ENCODE measurements around the gene PTPRT.

The PTPRT gene

GRCh38 chr20:42516692-42517091 lies 673.0 kb downstream of the PTPRT start:
- CTCF ChIA-PET: no interaction called here
- no peak for TF ChIP-seq CTCF (IDR thresholded peaks at IDR 0.05; ENCODE audit: control extremely low read depth, extremely low read depth, low read depth, missing control alignments)
- POLR2A ChIA-PET: no interaction called here
- DNase-seq (ENCODE audit: extremely low spot score): no peak

- CTCF ChIA-PET: no interaction called here
- POLR2A ChIA-PET: no interaction called here
- no peak for TF ChIP-seq CTCF (IDR thresholded peaks at IDR 0.05; ENCODE audit: control extremely low read depth, extremely low read depth, low read depth, missing control alignments)
- DNase-seq (ENCODE audit: extremely low spot score): no peak
Observed at GRCh38 chr20:42510686-42511085, 679.0 kb downstream of the PTPRT start.

GRCh38 chr20:42507874-42508273 lies 681.8 kb downstream of the PTPRT start:
- no peak for DNase-seq (ENCODE audit: extremely low spot score)
- CTCF ChIA-PET: interaction anchor here (0.7 kb wide), 1 partner anchor 13 kb away, joined by 3 read pairs; no protein-coding TSS in a partner anchor
- TF ChIP-seq CTCF (IDR thresholded peaks at IDR 0.05; ENCODE audit: control extremely low read depth, extremely low read depth, low read depth, missing control alignments): no peak
- POLR2A ChIA-PET: no interaction called here

- DNase-seq (ENCODE audit: extremely low spot score): no peak
- TF ChIP-seq CTCF (IDR thresholded peaks at IDR 0.05; ENCODE audit: control extremely low read depth, extremely low read depth, low read depth, missing control alignments): no peak
- ChIA-PET CTCF (no interaction called here), POLR2A (no interaction called here)
Observed at GRCh38 chr20:42506397-42506796, 683.3 kb downstream of the PTPRT start.

- TF ChIP-seq CTCF (IDR thresholded peaks at IDR 0.05; ENCODE audit: control extremely low read depth, extremely low read depth, low read depth, missing control alignments): no peak
- POLR2A ChIA-PET: no interaction called here
- DNase-seq (ENCODE audit: extremely low spot score): no peak
- CTCF ChIA-PET: interaction anchor here (1.2 kb wide), 1 partner anchor 8 kb away, joined by 5 read pairs; no protein-coding TSS in a partner anchor
Observed at GRCh38 chr20:42502591-42502990, 687.1 kb downstream of the PTPRT start.

GRCh38 chr20:42496595-42496994 lies 693.1 kb downstream of the PTPRT start:
- no peak for DNase-seq (ENCODE audit: extremely low spot score)
- TF ChIP-seq CTCF (IDR thresholded peaks at IDR 0.05; ENCODE audit: control extremely low read depth, extremely low read depth, low read depth, missing control alignments): no peak
- CTCF ChIA-PET: interaction anchor here (1.3 kb wide), 1 partner anchor 11 kb away, joined by 5 read pairs; no protein-coding TSS in a partner anchor
- POLR2A ChIA-PET: no interaction called here

GRCh38 chr20:42494290-42494689 lies 695.4 kb downstream of the PTPRT start:
- no peak for DNase-seq (ENCODE audit: extremely low spot score)
- no peak for TF ChIP-seq CTCF (IDR thresholded peaks at IDR 0.05; ENCODE audit: control extremely low read depth, extremely low read depth, low read depth, missing control alignments)
- ChIA-PET CTCF (interaction anchor here (1.9 kb wide), 1 partner anchor 9 kb away, joined by 5 read pairs; no protein-coding TSS in a partner anchor), POLR2A (no interaction called here)

Data from GM10248 (cell line).